DND-41 (cell line): ENCODE data around the gene ATAD2B.

Source experiments
- CTCF ChIP-seq: IDR thresholded peaks from 2 replicates; pipeline ENCODE4 v1.5.1; 2012; ENCODE audit warnings: borderline replicate concordance, low read length, moderate library complexity, mild to moderate bottlenecking; ENCODE audit not compliant: poor library complexity, severe bottlenecking; ENCODE audit errors: extremely low read depth
- EZH2 ChIP-seq: IDR thresholded peaks from 3 replicates; pipeline ENCODE4 v1.6.1; 2012; ENCODE audit warnings: borderline replicate concordance, low read depth, mild to moderate bottlenecking, moderate library complexity, low read length, inconsistent platforms; ENCODE audit not compliant: severe bottlenecking

- TF ChIP-seq CTCF (no peak), EZH2 (no peak)
Measured at GRCh38 chr2:23859983-23860382, 66.9 kb downstream of the ATAD2B start.
